ENCODE results near the gene SERPINA3.

DNA sequence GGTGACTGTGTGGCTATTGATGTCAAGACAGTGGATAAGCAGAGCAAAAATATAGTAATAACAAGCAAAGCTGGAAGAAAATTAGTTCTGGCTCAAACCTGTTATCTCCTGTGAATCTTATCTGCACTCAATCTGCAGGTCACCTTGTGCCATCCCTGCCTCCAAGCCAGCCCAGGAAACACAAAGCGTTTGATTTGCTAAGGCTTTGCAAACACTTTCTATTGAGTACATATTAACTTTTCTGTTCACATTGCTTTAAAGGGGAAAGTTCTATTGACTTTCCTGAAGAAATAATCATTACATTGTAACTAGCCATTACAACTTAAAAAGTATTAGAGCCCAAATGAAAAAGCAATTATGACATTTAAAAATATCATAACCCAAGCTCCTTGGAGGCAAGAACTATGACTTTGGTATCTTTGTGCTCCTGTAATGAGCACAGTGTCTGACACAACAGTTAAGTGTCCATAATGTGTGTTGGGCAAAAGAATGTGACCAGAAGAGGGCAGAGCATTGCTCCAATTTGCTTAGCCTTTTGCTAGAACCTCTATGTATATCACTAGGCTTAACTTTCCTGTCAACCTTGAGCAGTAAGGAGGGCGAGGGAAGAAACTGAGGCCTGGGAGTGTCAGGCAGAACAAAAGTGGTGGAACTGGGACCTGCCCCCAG lies 24.7 kb downstream of the SERPINA3 start:
- TF ChIP-seq, protein P1, sequence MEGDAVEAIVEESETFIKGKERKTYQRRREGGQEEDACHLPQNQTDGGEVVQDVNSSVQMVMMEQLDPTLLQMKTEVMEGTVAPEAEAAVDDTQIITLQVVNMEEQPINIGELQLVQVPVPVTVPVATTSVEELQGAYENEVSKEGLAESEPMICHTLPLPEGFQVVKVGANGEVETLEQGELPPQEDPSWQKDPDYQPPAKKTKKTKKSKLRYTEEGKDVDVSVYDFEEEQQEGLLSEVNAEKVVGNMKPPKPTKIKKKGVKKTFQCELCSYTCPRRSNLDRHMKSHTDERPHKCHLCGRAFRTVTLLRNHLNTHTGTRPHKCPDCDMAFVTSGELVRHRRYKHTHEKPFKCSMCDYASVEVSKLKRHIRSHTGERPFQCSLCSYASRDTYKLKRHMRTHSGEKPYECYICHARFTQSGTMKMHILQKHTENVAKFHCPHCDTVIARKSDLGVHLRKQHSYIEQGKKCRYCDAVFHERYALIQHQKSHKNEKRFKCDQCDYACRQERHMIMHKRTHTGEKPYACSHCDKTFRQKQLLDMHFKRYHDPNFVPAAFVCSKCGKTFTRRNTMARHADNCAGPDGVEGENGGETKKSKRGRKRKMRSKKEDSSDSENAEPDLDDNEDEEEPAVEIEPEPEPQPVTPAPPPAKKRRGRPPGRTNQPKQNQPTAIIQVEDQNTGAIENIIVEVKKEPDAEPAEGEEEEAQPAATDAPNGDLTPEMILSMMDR (IDR thresholded peaks at IDR 0.05): peak in 4 of 7 experiments; percentile 25 to 41 (median 32)
- TF ChIP-seq POLR2A (IDR thresholded peaks at IDR 0.05): no peak
